Tibial nerve (tissue), 4 donors: Measurements from ENCODE around the gene SOX8.

Source experiments
- CTCF ChIP-seq, 5 experiments: fragments of 200-600 bp in 3 of 5; fragments of 450-650 bp in 2 of 5; sonication (generic) in 3 of 5; IDR thresholded peaks; one replicate each; pipeline ENCODE4 v1.5.1; 2016 to 2019; ENCODE audit warnings: antibody characterized with exemption in 5 of 5, mild to moderate bottlenecking in 3 of 5, moderate library complexity in 2 of 5
- EP300 ChIP-seq, 2 donors: sonication (generic); formaldehyde crosslinking; IDR thresholded peaks; one replicate each; pipeline ENCODE4 v1.6.1; 2017; ENCODE audit warnings: antibody characterized with exemption in 2 of 2, mild to moderate bottlenecking in 1 of 2
- POLR2A ChIP-seq, 2 donors: fragments of 450-650 bp; IDR thresholded peaks; one replicate each; pipeline ENCODE4 v1.6.1; 2017; ENCODE audit warnings: antibody characterized with exemption in 2 of 2, mild to moderate bottlenecking in 2 of 2, moderate library complexity in 2 of 2

GRCh38 chr16:1010815-1011214 lies 29.2 kb downstream of the SOX8 start:
- TF ChIP-seq EP300 (IDR thresholded peaks at IDR 0.05) (no peak), CTCF (IDR thresholded peaks at IDR 0.05) (no peak), POLR2A (IDR thresholded peaks at IDR 0.05) (no peak)
